Dermis microvascular lymphatic vessel endothelial cell (primary cell): ENCODE results near the gene SHB. TPM values are rescaled to one million over a fixed set of nuclear protein-coding genes. Genes with fewer than 3 reads are reported as not detected.

Experiments
- DNase-seq, 2 donors: peaks; one replicate each; pipeline versions ENCODE4 v3.0.0 to v3.0.0-alpha.2; 2010; ENCODE audit warnings: low read depth in 2 of 2
- total RNA-seq: library from RNA; depleted of rRNA; stranded (reverse); fragments of >200 nt; gene quantifications from 2 replicates; pipeline ENCODE4 v1.2.1, GENCODE V29; 2014

Gene SHB
- total RNA-seq, 1 donor from 2014 or later = 14.1 TPM

DNA sequence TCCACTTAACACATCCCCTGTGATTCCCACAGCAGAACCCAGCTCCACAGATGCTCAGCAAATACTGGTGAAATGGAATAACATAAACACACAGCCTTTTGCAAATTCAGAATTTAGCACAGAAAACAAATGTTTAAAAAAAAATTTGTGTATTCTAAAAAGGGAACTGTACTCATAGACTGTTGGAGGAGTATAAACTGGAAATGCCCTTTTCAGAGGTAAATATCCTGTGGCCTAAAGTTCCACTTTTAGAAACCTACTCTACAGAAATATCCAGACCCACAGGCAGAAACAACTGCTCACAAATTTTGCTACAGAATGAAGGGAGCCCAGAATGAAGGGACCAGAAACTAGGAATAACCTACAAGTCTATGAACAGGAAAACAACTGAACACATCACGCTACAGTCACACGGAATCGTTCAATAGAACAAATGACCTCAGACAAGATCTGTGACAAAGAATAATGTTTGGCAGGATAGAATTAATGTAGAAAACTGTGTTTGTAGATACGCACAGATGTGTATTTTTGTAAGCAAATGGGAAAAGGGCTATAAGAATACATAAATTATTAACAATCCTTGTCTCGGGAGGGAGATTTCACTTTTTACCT lies 78.5 kb downstream of the SHB start:
- peak; percentile 50 to 51 for DNase-seq

DNA sequence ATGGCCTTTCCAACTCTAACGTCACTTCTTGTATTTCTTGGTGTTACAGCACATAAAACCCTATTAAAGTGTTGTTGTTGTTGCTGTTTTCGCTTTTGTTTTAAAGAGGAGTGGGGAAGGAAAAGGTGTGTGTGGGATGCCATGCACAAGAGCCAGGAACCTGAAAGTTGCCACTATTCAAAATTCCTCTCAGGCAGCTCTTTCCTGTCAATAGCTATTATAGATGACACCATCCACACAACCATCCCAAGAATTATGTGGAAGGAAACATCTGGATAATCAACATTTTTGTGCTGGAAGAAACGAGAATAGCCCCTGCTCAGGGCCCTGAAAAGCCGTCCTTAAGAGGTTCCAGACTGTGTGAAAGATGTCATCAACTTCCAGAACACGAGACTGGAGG lies 79.3 kb downstream of the SHB start:
- DNase-seq = peak; percentile 63 to 64

DNA sequence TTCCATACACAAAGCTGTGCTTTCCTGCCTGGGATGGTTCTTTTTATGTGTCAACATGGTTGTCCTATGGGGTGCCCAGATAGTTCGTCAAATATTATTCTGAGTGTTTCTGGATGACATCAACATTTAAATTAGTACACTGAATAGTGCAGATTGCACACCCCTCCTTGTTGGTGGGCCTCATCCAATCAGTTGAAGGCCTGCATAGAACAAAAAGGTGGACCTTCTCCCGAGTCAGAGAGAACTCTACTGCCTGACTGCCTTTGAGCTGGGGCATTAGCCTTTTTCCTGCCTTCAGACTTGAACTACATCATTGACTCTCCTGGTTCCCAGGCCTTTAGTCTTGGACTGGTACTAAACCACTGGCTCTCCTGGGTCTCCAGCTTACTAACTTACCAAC lies 80.4 kb downstream of the SHB start:
- no peak for DNase-seq

DNA sequence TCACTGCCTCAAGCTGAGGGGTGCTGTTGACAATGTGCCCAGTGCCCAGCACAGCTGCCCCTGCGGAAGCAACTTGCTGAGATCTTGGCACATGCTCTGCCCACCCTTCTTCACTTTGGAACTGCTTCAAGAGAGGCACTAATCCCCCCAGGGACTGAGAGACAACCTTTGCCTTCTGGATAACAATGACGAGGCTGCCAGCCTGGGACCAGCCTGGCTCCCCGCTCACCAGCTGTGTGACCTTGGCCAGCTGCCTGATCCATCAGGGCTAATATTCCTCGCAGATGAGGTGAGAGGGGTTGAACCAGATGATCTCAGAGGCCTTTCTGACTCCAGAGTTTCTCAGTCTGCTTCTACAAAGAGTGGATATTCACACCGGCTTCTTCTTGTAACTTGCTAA lies 81.0 kb downstream of the SHB start:
- DNase-seq = no peak

DNA sequence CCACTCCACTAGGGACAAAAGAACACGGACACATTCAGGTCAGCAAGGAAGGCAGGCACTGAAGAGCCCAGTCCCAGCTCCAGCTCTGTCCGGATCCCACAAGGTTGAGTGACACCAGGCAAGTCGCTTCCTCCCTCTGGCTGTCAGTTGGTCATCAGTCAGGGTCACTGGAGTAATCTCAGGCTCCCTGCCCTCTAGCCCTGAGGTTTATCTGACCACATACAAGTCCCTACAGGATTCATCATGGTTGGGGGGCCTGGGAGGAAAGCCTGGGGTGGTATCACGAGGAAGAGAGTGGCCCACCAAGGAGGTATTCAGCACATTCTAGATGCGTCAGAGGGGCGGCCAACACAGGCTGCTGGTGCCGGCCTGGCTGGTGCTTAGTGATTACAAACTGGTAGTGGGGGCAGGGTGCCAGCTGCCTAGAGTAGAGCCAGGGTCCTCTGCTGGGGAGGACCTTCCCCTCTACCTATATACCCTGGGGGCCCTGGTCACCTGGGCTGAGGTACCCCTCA lies 81.5 kb downstream of the SHB start:
- DNase-seq = no peak

DNA sequence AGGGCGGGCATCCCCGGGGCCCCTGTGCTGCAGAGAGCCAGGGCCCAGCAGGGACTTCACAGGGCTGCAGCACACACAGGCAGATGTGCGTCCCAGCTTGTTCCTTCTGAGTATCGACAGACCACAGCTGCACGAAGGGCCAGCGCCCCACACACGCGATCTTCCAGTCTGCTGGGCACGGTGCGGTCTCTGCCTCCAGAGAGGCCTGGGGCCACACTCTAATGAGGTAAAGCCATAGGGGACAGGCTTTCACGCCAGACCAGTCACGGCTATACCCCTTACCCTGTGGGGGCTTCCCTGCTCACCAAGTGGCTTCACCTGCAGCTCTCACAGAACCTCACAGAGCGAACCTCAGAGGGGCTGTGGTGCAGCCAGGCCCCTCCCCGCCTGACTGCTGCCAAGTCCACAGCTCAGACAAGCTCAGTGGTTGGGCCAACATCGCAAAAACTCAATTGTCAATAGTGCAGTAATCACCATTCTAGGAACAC lies 82.2 kb downstream of the SHB start:
- no peak for DNase-seq

- DNase-seq = no peak
These were observed 83.0 kb downstream of the SHB start for GRCh38 chr9:37986001-37986400.

- peak; percentile 59 to 81 for DNase-seq
These were observed 84.1 kb downstream of the SHB start for GRCh38 chr9:37984672-37985611.

- no peak for DNase-seq
These were observed 84.8 kb downstream of the SHB start for GRCh38 chr9:37984278-37984671.

GRCh38 chr9:37983381-37984067 lies 85.5 kb downstream of the SHB start:
- DNase-seq = no peak

DNA sequence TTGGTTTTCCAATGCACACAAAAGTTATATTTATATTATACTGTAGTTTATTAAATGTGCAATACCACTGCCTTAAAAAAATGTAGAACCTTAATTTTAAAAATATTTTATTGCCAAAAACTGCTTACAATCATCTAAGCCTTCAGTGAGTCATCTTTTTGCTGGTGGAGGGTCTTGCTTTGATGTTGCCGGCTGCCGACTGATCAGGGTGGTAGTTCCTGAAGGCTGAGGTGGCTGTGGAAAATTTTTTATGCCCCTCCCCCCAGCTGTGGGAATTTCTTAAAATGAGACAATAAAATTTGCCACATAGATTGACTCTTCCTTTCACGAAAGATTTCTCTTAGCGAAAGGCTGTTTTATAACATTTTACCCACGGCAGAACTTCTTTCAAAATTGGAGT lies 89.2 kb downstream of the SHB start:
- DNase-seq = no peak

DNA sequence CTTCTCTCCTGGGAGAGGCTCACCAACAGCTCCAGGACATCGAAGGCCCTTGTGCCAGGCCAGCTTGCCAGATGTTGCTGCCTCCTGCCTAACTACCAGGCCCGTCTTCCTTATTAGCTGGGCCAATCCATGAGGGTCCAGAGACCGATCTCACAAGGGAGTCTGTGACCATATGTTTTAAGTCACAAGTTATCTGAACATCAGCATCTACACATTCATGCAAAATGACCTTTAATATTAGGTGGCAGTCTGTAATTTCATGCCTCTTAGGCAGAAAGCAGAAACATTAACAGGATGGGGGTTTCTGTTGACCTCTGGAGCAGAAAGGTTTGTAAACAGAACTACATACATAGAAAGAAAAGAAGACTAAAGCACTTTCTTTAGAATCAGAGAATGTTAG lies 90.0 kb downstream of the SHB start:
- DNase-seq = no peak

- no peak for DNase-seq
These were observed 90.6 kb downstream of the SHB start for GRCh38 chr9:37978481-37978864.

DNA sequence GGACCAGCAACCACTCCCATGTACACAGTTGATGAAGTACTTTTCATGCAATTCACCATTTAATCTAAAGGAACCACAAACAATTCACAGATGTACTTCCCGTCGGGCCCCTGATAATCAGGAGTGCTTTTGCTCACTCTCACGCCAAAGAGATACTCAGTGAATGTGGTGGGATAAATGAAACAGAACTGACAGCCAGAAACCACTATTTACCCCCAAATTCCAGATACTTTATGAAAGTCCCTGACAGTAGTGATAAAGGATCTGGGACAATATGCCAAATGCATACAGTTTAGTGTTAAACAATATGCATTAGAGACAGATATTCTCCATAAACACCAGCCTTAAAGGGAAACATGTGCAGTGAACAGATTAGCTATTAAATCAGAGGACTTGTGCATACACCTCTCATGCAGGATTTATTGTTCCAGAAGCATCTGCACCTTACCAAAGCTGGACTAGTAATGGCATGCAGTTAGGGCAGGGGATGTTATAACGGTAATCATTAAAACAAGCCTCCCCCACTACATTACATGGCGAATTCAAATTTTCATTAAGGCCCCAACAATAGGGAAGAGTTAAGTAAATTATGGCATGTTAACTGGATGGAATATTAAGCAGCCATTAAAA lies 91.1 kb downstream of the SHB start:
- DNase-seq = no peak

DNA sequence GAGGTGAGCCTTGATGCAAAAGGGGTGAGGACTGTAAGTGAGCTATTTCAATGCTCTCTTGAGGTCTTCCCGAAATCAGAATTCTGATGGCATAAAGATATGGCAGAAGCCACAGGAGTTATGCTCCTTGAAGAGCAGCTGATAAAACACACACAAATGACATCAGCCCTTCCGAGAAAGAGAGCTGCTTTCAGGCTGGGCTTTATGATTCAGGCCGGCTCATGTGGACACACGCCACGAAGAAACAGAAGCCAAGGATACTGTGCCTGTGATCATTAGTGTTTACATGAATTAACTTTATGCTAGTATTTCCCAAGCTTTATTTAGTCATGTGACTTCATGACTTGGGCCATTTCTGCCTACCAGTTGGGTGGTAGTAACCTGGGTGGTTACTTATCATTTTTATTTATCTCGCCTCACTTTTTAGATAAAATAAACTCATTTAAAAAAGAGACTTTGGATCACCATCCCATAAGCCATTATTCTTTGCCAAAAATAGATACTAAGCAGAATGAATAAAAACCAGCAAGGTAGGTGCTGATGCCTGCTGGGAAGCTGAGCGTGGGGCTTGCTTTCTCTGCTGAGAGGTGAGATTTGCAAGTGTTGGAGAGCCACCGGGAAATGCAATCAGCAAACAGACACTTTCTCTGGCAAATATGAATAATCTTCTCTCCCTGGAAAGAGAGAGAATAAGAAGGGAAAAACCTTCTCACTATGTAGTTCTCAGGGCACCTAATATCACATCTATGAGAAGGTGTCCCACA lies 92.1 kb downstream of the SHB start:
- no peak for DNase-seq

GRCh38 chr9:37975639-37976038 lies 93.4 kb downstream of the SHB start:
- no peak for DNase-seq

- peak in 1 of 2 donors; percentile 28 for DNase-seq
These were observed 94.4 kb downstream of the SHB start for GRCh38 chr9:37974506-37975173.

DNA sequence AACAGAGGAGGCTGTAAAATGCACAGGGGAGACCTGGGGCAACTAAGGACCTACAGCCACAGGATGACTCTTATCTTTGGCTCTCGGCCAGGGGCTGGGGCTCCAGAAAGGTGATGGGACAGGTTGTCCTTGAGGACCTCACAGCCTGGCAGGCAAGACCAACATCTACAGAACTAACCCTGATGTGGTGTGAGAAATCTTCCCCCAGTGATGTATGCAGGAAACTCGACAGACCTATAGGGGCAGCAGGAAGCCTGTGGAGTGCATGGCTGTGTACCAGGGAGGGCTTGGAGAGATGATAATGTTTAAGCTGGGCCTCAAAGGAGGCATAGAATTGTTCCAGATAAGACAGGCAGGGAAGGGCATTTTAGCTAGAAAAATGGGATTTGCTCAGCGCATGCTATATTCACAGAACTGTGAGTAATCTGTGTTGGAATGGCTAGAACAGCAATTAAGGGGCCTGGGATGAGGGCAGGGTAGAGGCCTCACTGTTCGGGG lies 96.6 kb downstream of the SHB start:
- peak in 1 of 2 donors; percentile 27 for DNase-seq

DNA sequence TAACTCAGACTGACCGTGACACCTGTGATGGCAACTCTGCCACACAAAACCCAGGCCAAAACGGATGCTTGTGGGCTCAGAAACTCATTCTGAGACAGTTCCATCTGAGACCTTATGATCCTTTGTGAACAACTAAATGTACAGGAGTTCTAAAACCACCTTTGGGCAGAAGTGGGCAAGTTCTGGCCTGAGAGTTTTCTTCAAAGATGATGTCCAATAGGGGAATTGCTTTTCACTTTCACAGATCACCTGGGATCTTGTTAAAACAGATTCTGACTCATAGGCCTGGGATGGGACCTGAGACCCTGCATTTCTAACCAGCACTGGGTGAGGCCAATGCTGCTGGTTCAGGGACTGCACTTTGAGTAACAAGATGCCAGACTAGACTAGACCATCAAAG lies 97.3 kb downstream of the SHB start:
- DNase-seq = no peak

- DNase-seq = no peak
These were observed 97.9 kb downstream of the SHB start for GRCh38 chr9:37971108-37971459.
